ENCODE results near the gene TBR1.

Gene TBR1

DNA sequence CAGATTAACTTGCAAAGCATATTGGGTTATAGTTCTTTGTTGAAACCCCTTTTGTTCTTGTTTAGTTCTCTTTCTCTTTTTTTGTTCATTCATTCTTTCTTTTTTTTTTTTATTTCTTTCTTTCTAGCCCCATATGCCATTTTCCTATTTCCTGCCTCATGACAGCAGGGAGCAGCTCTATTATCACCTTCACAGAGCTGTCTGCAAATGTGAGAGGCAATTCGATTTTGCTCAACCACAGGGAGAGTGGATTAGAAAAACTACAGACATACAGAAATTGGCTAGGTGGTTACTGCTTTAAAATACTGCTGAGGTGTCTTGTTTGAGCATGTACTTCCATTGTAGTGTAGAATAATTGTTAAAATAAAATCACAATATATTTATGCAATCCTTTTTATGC, 44.2 kb upstream of the TBR1 start:
- no peaks in the 10 kb centered on the region for H3K27me3 ChIP-seq (ENCODE audit: low read depth, low read length)
- no peak overlapping the region for H3K4me2 ChIP-seq (ENCODE audit: low read length)
- no peaks in the 10 kb centered on the region for H3K9me3 ChIP-seq (ENCODE audit: insufficient read depth, low read length)
- peaks cover 3% of the 10 kb centered on the region; the same call in 1 of the 2 replicates for H3K79me2 ChIP-seq (ENCODE audit: low read length)
- TF ChIP-seq EZH2phosphoT487 (IDR thresholded peaks at IDR 0.05; ENCODE audit: low read depth): no peak
- TF ChIP-seq, protein P1, sequence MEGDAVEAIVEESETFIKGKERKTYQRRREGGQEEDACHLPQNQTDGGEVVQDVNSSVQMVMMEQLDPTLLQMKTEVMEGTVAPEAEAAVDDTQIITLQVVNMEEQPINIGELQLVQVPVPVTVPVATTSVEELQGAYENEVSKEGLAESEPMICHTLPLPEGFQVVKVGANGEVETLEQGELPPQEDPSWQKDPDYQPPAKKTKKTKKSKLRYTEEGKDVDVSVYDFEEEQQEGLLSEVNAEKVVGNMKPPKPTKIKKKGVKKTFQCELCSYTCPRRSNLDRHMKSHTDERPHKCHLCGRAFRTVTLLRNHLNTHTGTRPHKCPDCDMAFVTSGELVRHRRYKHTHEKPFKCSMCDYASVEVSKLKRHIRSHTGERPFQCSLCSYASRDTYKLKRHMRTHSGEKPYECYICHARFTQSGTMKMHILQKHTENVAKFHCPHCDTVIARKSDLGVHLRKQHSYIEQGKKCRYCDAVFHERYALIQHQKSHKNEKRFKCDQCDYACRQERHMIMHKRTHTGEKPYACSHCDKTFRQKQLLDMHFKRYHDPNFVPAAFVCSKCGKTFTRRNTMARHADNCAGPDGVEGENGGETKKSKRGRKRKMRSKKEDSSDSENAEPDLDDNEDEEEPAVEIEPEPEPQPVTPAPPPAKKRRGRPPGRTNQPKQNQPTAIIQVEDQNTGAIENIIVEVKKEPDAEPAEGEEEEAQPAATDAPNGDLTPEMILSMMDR (IDR thresholded peaks at IDR 0.05; ENCODE audit: low read depth, low read length): no peak
- H3K36me3 ChIP-seq (replicated peaks; ENCODE audit: low read depth, low read length): peaks cover 22% of the 10 kb centered on the region
- no peak overlapping the region for H3K4me3 ChIP-seq (ENCODE audit: low read length)
- H4K20me1 ChIP-seq (ENCODE audit: insufficient read depth, low read length): 0 out of 2 replicates have a peak, but pooled peaks cover 5% of the 10 kb centered on the region
- H3K9ac ChIP-seq (ENCODE audit: low read length): no peak overlapping the region
- H2AFZ ChIP-seq (ENCODE audit: low read depth, low read length): no peak overlapping the region
- no peaks in the 10 kb centered on the region for H3K4me1 ChIP-seq (ENCODE audit: low read length)
- H3K27ac ChIP-seq (ENCODE audit: low read length): no peak overlapping the region

DNA sequence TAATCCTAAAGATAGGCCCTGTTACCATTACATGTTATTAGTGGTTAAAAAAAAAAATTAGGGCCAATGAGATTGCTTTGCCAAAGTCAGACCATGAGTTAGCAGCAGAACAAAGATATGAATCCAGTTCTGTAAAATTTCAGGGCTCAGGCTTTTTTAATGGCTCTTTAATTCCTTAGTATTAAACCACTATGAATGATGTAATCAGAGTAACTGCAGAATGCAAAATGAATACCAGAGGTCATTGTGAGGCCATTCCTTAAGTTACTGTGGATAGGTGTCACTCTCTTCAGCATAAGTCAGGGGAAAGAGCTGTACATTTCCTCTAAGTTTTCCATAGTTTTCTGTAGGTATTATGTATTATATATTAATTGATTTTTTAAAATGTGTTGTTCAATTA, 42.2 kb upstream of the TBR1 start:
- Histone ChIP-seq H4K20me1 (ENCODE audit: insufficient read depth, low read length) (no peaks in the 10 kb centered on the region), H3K27ac (ENCODE audit: low read length) (no peak overlapping the region), H3K4me3 (ENCODE audit: low read length) (no peak overlapping the region), H3K9me3 (ENCODE audit: insufficient read depth, low read length) (no peaks in the 10 kb centered on the region), H3K79me2 (ENCODE audit: low read length) (no peaks in the 10 kb centered on the region), H3K9ac (ENCODE audit: low read length) (no peak overlapping the region), H2AFZ (ENCODE audit: low read depth, low read length) (no peak overlapping the region), H3K27me3 (ENCODE audit: low read depth, low read length) (no peaks in the 10 kb centered on the region), H3K4me1 (ENCODE audit: low read length) (no peaks in the 10 kb centered on the region), H3K4me2 (ENCODE audit: low read length) (no peak overlapping the region), H3K36me3 (replicated peaks; ENCODE audit: low read depth, low read length) (peaks cover 16% of the 10 kb centered on the region)
- TF ChIP-seq EZH2phosphoT487 (IDR thresholded peaks at IDR 0.05; ENCODE audit: low read depth): no peak
- TF ChIP-seq, protein P1 (IDR thresholded peaks at IDR 0.05; ENCODE audit: low read depth, low read length): no peak

DNA sequence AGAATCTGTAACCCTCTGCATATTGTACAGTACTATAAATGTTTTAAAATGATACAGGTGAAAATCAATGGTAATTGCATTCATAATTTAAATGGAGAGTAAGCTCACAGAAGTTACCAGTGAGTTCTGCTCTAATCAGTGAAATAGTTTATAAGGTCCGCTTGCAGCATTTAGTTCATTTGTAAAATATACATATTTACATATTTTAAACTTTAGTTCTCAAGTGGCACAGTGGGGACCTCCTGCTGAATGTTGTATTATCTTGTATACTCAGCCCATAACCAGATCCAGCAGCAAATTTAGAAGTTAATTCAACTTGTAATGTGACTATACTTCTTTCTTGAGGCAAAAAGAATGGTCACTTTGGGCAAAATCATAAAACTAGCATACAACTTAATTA, 41.7 kb upstream of the TBR1 start:
- no peaks in the 10 kb centered on the region for H3K4me1 ChIP-seq (ENCODE audit: low read length)
- H3K79me2 ChIP-seq (ENCODE audit: low read length): no peaks in the 10 kb centered on the region
- H3K27ac ChIP-seq (ENCODE audit: low read length): no peak overlapping the region
- H2AFZ ChIP-seq (ENCODE audit: low read depth, low read length): no peak overlapping the region
- no peaks in the 10 kb centered on the region for H3K9me3 ChIP-seq (ENCODE audit: insufficient read depth, low read length)
- TF ChIP-seq, protein P1 (IDR thresholded peaks at IDR 0.05; ENCODE audit: low read depth, low read length): no peak
- TF ChIP-seq EZH2phosphoT487 (IDR thresholded peaks at IDR 0.05; ENCODE audit: low read depth): no peak
- peaks cover 16% of the 10 kb centered on the region for H3K36me3 ChIP-seq (replicated peaks; ENCODE audit: low read depth, low read length)
- no peaks in the 10 kb centered on the region for H3K27me3 ChIP-seq (ENCODE audit: low read depth, low read length)
- H3K4me3 ChIP-seq (ENCODE audit: low read length): no peak overlapping the region
- no peak overlapping the region for H3K9ac ChIP-seq (ENCODE audit: low read length)
- no peak overlapping the region for H3K4me2 ChIP-seq (ENCODE audit: low read length)
- H4K20me1 ChIP-seq (ENCODE audit: insufficient read depth, low read length): no peaks in the 10 kb centered on the region

DNA sequence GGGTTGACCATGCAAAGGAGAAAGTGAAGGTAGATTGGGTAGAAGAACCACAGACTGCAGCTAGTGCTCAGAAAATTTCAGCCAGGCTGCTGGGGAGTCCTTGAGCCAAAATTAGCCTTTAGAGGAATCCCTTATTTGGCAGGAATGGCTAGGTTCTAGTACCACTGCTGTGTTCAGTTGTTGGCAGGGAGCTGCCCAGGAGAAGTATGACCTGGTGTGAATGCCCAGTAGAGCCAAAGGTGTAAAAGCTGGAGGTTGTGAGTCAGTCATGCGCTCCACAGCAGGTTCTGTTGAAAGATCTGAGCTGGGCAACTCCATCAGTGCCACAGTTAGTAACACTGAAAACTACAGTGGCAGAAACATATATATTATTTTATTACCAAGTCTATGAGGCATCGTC, 36.4 kb upstream of the TBR1 start:
- H3K79me2 ChIP-seq (ENCODE audit: low read length): no peaks in the 10 kb centered on the region
- H3K4me2 ChIP-seq (ENCODE audit: low read length): no peak overlapping the region
- H3K36me3 ChIP-seq (replicated peaks; ENCODE audit: low read depth, low read length): peaks cover 2% of the 10 kb centered on the region

More for the DNA sequence above, 36.4 kb upstream of the TBR1 start:
- Histone ChIP-seq H4K20me1 (ENCODE audit: insufficient read depth, low read length) (no peaks in the 10 kb centered on the region), H3K27ac (ENCODE audit: low read length) (no peak overlapping the region), H3K9me3 (ENCODE audit: insufficient read depth, low read length) (no peaks in the 10 kb centered on the region), H2AFZ (ENCODE audit: low read depth, low read length) (no peak overlapping the region), H3K4me3 (ENCODE audit: low read length) (no peak overlapping the region), H3K27me3 (ENCODE audit: low read depth, low read length) (no peaks in the 10 kb centered on the region), H3K9ac (ENCODE audit: low read length) (no peak overlapping the region), H3K4me1 (ENCODE audit: low read length) (peaks cover 13% of the 10 kb centered on the region)
- no peak for TF ChIP-seq EZH2phosphoT487 (IDR thresholded peaks at IDR 0.05; ENCODE audit: low read depth)
- TF ChIP-seq, protein P1 (IDR thresholded peaks at IDR 0.05; ENCODE audit: low read depth, low read length): no peak
